GM23338 (cell line): Measurements from ENCODE around the gene OPTN. TPM values are rescaled to one million over a fixed set of nuclear protein-coding genes. Genes with fewer than 3 reads are reported as not detected.

Source experiments
- ATAC-seq: fragments of 200-7000 bp; cut with Tn5 transposase; 3 replicates; pipeline ENCODE4 v1.9.1; 2020
- DNase-seq: peaks from one replicate; pipeline ENCODE4 v3.0.0-alpha.2; 2015; ENCODE audit warnings: low spot score
- H2AFZ ChIP-seq: fragments of 200-600 bp; sonication (generic); 2 replicates; pipeline ENCODE4 v1.8.0; 2016; ENCODE audit warnings: antibody characterized with exemption, mild to moderate bottlenecking, moderate library complexity
- H3F3A ChIP-seq: fragments of 200-600 bp; sonication (generic); replicated peaks from 2 replicates; pipeline ENCODE4 v1.8.0; 2017; ENCODE audit warnings: antibody characterized with exemption, mixed run types, low read depth
- H3K27ac ChIP-seq: fragments of 200-600 bp; sonication (generic); 2 replicates; pipeline ENCODE4 v1.6.1; 2016; ENCODE audit warnings: low read depth
- H3K27me3 ChIP-seq: fragments of 200-600 bp; sonication (generic); 2 replicates; pipeline ENCODE4 v1.8.0; 2016; ENCODE audit warnings: mild to moderate bottlenecking, mixed run types, moderate library complexity; ENCODE audit not compliant: insufficient read depth
- H3K36me3 ChIP-seq: fragments of 200-600 bp; sonication (generic); 2 replicates; pipeline ENCODE4 v1.8.0; 2016; ENCODE audit warnings: mild to moderate bottlenecking; ENCODE audit not compliant: insufficient read depth
- H3K4me1 ChIP-seq: fragments of 200-600 bp; sonication (generic); 2 replicates; pipeline ENCODE4 v1.8.0; 2016; ENCODE audit warnings: mild to moderate bottlenecking, moderate library complexity; ENCODE audit not compliant: insufficient read depth
- H3K4me2 ChIP-seq: fragments of 200-600 bp; sonication (generic); 2 replicates; pipeline ENCODE4 v1.7.1; 2017; ENCODE audit warnings: mixed run types
- H3K4me3 ChIP-seq: fragments of 200-600 bp; sonication (generic); 2 replicates; pipeline ENCODE4 v1.6.1; 2016; ENCODE audit warnings: mixed run types
- H3K79me2 ChIP-seq: fragments of 200-600 bp; sonication (generic); replicated peaks from 2 replicates; pipeline ENCODE4 v1.8.0; 2017; ENCODE audit warnings: mild to moderate bottlenecking; ENCODE audit not compliant: insufficient read depth
- H3K9me2 ChIP-seq: fragments of 200-600 bp; sonication (generic); 2 replicates; pipeline ENCODE4 v1.8.0; 2017; ENCODE audit not compliant: insufficient read depth
- H4K20me1 ChIP-seq: fragments of 200-600 bp; sonication (generic); replicated peaks from 2 replicates; pipeline ENCODE4 v1.8.0; 2017; ENCODE audit warnings: mild to moderate bottlenecking; ENCODE audit not compliant: insufficient read depth
- H3K27ac Mint-ChIP-seq: 2 replicates; pipeline ENCODE4 v1.8.0; 2020; ENCODE audit warnings: inconsistent platforms, mild to moderate bottlenecking, moderate library complexity, mixed read lengths
- H3K27me3 Mint-ChIP-seq: 3 replicates; pipeline ENCODE4 v1.8.0; 2022; ENCODE audit warnings: low read depth, mild to moderate bottlenecking, moderate library complexity, mixed read lengths, inconsistent platforms; ENCODE audit not compliant: insufficient read depth, poor library complexity
- H3K36me3 Mint-ChIP-seq: 3 replicates; pipeline ENCODE4 v1.8.0; 2021; ENCODE audit warnings: low read depth, mild to moderate bottlenecking, inconsistent platforms, moderate library complexity, mixed read lengths
- H3K4me1 Mint-ChIP-seq: 3 replicates; pipeline ENCODE4 v1.8.0; 2020; ENCODE audit warnings: mild to moderate bottlenecking, inconsistent platforms, mixed read lengths
- H3K4me3 Mint-ChIP-seq: 3 replicates; pipeline ENCODE4 v1.8.0; 2021; ENCODE audit warnings: moderate library complexity, mild to moderate bottlenecking, inconsistent platforms, mixed read lengths
- H3K9me3 Mint-ChIP-seq: 3 replicates; pipeline ENCODE4 v1.8.0; 2020; ENCODE audit warnings: moderate library complexity, mild to moderate bottlenecking, inconsistent platforms, mixed read lengths
- CREB1 ChIP-seq: fragments of 250-450 bp; sonication (Bioruptor Pico); IDR thresholded peaks from 2 replicates; pipeline ENCODE4 v1.5.0; 2020; ENCODE audit warnings: low read depth, mild to moderate bottlenecking, moderate library complexity
- EZH2 ChIP-seq: fragments of 200-600 bp; sonication (generic); IDR thresholded peaks from one replicate; pipeline ENCODE4 v1.8.0; 2017; ENCODE audit warnings: antibody characterized with exemption, mild to moderate bottlenecking, low read depth; ENCODE audit not compliant: unreplicated experiment
- STAT1 ChIP-seq: IDR thresholded peaks from one replicate; pipeline ENCODE4 v1.6.1; 2016; ENCODE audit warnings: antibody characterized with exemption; ENCODE audit not compliant: unreplicated experiment
- ZNF114 ChIP-seq: fragments of 250-450 bp; sonication (Bioruptor Pico); IDR thresholded peaks from 2 replicates; pipeline ENCODE4 v1.5.0; 2020; ENCODE audit warnings: mild to moderate bottlenecking, moderate library complexity
- ZNF331 ChIP-seq: fragments of 250-450 bp; sonication (Bioruptor Pico); IDR thresholded peaks from 2 replicates; pipeline ENCODE4 v1.5.0; 2020; ENCODE audit warnings: low read depth, mild to moderate bottlenecking, moderate library complexity
- polyA plus RNA-seq: library from polyadenylated mRNA; unstranded; fragments of >200 nt; fragmentation: Nextera tagmentation; extraction: Ambion mirVana; gene quantifications from 2 replicates; pipeline ENCODE4 v1.2.1, GENCODE V29; 2016
- total RNA-seq: library from RNA; depleted of rRNA; stranded (reverse); fragments of >200 nt; shearing (Covaris generic); gene quantifications from 2 replicates; pipeline ENCODE4 v1.2.3, GENCODE V29; 2014
- TF ChIP-seq, protein P1 (sequence below): fragments of 250-450 bp; sonication (Bioruptor Pico); IDR thresholded peaks from 2 replicates; pipeline ENCODE4 v1.5.0; 2020; ENCODE audit warnings: mild to moderate bottlenecking, moderate library complexity
- TF ChIP-seq, protein P2 (sequence below): IDR thresholded peaks from 2 replicates; pipeline ENCODE4 v1.6.1; 2016; ENCODE audit warnings: antibody characterized with exemption
- TF ChIP-seq, protein P3 (sequence below): IDR thresholded peaks from one replicate; pipeline ENCODE4 v1.6.1; 2018; ENCODE audit warnings: antibody characterized with exemption; ENCODE audit not compliant: unreplicated experiment
- TF ChIP-seq, protein P4 (sequence below), 2 experiments: fragments of 200-600 bp in 1 of 2; sonication (generic) in 1 of 2; conservative IDR thresholded peaks; 2 replicates each; pipeline versions ENCODE4 v1.5.1 to v1.6.1; 2016 to 2017; ENCODE audit warnings: antibody characterized with exemption in 2 of 2, low read depth in 2 of 2, mild to moderate bottlenecking in 2 of 2, moderate library complexity in 1 of 2

The OPTN gene
- total and polyA plus RNA-seq, 2 experiments from 2014 or later: 6.0 to 13.0 TPM

DNA sequence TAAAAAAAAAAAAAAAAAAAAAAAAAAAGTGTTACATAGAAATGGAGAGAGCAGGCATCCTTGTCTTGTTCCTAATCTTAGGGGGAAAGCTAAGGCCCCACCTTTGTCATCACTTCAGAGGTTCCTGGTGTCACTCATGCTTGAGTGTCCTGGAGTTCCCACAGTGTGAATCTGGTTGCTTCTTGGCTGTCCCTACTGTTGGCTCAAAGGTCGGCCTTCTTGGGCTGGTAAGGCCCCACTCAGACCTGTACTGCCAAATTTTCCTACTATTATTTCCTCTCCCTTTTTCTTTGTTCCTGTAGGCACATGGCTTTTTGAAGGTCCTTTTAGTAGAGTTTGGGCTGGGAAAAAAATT, 21.5 kb downstream of the OPTN start (continued):
- TF ChIP-seq, protein P1, sequence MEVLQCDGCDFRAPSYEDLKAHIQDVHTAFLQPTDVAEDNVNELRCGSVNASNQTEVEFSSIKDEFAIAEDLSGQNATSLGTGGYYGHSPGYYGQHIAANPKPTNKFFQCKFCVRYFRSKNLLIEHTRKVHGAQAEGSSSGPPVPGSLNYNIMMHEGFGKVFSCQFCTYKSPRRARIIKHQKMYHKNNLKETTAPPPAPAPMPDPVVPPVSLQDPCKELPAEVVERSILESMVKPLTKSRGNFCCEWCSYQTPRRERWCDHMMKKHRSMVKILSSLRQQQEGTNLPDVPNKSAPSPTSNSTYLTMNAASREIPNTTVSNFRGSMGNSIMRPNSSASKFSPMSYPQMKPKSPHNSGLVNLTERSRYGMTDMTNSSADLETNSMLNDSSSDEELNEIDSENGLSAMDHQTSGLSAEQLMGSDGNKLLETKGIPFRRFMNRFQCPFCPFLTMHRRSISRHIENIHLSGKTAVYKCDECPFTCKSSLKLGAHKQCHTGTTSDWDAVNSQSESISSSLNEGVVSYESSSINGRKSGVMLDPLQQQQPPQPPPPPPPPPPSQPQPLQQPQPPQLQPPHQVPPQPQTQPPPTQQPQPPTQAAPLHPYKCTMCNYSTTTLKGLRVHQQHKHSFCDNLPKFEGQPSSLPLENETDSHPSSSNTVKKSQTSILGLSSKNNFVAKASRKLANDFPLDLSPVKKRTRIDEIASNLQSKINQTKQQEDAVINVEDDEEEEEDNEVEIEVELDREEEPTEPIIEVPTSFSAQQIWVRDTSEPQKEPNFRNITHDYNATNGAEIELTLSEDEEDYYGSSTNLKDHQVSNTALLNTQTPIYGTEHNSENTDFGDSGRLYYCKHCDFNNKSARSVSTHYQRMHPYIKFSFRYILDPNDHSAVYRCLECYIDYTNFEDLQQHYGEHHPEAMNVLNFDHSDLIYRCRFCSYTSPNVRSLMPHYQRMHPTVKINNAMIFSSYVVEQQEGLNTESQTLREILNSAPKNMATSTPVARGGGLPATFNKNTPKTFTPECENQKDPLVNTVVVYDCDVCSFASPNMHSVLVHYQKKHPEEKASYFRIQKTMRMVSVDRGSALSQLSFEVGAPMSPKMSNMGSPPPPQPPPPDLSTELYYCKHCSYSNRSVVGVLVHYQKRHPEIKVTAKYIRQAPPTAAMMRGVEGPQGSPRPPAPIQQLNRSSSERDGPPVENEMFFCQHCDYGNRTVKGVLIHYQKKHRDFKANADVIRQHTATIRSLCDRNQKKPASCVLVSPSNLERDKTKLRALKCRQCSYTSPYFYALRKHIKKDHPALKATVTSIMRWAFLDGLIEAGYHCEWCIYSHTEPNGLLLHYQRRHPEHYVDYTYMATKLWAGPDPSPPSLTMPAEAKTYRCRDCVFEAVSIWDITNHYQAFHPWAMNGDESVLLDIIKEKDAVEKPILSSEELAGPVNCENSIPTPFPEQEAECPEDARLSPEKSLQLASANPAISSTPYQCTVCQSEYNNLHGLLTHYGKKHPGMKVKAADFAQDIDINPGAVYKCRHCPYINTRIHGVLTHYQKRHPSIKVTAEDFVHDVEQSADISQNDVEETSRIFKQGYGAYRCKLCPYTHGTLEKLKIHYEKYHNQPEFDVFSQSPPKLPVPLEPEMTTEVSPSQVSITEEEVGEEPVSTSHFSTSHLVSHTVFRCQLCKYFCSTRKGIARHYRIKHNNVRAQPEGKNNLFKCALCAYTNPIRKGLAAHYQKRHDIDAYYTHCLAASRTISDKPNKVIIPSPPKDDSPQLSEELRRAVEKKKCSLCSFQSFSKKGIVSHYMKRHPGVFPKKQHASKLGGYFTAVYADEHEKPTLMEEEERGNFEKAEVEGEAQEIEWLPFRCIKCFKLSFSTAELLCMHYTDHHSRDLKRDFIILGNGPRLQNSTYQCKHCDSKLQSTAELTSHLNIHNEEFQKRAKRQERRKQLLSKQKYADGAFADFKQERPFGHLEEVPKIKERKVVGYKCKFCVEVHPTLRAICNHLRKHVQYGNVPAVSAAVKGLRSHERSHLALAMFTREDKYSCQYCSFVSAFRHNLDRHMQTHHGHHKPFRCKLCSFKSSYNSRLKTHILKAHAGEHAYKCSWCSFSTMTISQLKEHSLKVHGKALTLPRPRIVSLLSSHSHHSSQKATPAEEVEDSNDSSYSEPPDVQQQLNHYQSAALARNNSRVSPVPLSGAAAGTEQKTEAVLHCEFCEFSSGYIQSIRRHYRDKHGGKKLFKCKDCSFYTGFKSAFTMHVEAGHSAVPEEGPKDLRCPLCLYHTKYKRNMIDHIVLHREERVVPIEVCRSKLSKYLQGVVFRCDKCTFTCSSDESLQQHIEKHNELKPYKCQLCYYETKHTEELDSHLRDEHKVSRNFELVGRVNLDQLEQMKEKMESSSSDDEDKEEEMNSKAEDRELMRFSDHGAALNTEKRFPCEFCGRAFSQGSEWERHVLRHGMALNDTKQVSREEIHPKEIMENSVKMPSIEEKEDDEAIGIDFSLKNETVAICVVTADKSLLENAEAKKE: no peak
- TF ChIP-seq CREB1: no peak
- TF ChIP-seq, protein P2, sequence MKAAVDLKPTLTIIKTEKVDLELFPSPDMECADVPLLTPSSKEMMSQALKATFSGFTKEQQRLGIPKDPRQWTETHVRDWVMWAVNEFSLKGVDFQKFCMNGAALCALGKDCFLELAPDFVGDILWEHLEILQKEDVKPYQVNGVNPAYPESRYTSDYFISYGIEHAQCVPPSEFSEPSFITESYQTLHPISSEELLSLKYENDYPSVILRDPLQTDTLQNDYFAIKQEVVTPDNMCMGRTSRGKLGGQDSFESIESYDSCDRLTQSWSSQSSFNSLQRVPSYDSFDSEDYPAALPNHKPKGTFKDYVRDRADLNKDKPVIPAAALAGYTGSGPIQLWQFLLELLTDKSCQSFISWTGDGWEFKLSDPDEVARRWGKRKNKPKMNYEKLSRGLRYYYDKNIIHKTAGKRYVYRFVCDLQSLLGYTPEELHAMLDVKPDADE: no peak

DNA sequence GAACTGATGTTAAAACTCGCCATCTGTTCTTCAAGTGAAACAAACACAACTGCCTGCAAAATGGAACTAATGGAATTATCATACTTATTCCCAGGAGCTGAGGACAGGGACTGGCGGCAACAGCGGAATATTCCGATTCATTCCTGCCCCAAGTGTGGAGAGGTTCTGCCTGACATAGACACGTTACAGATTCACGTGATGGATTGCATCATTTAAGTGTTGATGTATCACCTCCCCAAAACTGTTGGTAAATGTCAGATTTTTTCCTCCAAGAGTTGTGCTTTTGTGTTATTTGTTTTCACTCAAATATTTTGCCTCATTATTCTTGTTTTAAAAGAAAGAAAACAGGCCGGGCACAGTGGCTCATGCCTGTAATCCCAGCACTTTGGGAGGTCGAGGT, 36.7 kb downstream of the OPTN start:
- TF ChIP-seq, protein P3, sequence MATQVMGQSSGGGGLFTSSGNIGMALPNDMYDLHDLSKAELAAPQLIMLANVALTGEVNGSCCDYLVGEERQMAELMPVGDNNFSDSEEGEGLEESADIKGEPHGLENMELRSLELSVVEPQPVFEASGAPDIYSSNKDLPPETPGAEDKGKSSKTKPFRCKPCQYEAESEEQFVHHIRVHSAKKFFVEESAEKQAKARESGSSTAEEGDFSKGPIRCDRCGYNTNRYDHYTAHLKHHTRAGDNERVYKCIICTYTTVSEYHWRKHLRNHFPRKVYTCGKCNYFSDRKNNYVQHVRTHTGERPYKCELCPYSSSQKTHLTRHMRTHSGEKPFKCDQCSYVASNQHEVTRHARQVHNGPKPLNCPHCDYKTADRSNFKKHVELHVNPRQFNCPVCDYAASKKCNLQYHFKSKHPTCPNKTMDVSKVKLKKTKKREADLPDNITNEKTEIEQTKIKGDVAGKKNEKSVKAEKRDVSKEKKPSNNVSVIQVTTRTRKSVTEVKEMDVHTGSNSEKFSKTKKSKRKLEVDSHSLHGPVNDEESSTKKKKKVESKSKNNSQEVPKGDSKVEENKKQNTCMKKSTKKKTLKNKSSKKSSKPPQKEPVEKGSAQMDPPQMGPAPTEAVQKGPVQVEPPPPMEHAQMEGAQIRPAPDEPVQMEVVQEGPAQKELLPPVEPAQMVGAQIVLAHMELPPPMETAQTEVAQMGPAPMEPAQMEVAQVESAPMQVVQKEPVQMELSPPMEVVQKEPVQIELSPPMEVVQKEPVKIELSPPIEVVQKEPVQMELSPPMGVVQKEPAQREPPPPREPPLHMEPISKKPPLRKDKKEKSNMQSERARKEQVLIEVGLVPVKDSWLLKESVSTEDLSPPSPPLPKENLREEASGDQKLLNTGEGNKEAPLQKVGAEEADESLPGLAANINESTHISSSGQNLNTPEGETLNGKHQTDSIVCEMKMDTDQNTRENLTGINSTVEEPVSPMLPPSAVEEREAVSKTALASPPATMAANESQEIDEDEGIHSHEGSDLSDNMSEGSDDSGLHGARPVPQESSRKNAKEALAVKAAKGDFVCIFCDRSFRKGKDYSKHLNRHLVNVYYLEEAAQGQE: no peak
- TF ChIP-seq EZH2: no peak
- no peak for TF ChIP-seq CREB1
- no peak for TF ChIP-seq ZNF331
- TF ChIP-seq, protein P4, sequence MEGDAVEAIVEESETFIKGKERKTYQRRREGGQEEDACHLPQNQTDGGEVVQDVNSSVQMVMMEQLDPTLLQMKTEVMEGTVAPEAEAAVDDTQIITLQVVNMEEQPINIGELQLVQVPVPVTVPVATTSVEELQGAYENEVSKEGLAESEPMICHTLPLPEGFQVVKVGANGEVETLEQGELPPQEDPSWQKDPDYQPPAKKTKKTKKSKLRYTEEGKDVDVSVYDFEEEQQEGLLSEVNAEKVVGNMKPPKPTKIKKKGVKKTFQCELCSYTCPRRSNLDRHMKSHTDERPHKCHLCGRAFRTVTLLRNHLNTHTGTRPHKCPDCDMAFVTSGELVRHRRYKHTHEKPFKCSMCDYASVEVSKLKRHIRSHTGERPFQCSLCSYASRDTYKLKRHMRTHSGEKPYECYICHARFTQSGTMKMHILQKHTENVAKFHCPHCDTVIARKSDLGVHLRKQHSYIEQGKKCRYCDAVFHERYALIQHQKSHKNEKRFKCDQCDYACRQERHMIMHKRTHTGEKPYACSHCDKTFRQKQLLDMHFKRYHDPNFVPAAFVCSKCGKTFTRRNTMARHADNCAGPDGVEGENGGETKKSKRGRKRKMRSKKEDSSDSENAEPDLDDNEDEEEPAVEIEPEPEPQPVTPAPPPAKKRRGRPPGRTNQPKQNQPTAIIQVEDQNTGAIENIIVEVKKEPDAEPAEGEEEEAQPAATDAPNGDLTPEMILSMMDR (conservative IDR thresholded peaks at IDR 0.05; ENCODE audit: low read depth in 2 of 2): no peak
- no peak for TF ChIP-seq STAT1
- TF ChIP-seq ZNF114 (CRISPR knock-in tag): no peak
- H3K9me3 Mint-ChIP-seq: no peaks in the 10 kb centered on the region
- no peak overlapping the region for H3K4me3 Mint-ChIP-seq
- no peak overlapping the region for H3K27ac Mint-ChIP-seq
- H3K27ac ChIP-seq: no peak overlapping the region
- H2AFZ ChIP-seq: no peak overlapping the region
- H3K27me3 ChIP-seq: no peaks in the 10 kb centered on the region
- H3K36me3 ChIP-seq: no peaks in the 10 kb centered on the region
- peaks cover 13% of the 10 kb centered on the region for H3K4me1 ChIP-seq
- H3K4me1 Mint-ChIP-seq: peaks cover 23% of the 10 kb centered on the region
- no peaks in the 10 kb centered on the region for H3F3A ChIP-seq
- H3K4me2 ChIP-seq: no peak overlapping the region
- H3K9me2 ChIP-seq: no peaks in the 10 kb centered on the region
- 0 out of 3 replicates have a peak, but pooled peaks cover 2% of the 10 kb centered on the region for H3K36me3 Mint-ChIP-seq
- H3K79me2 ChIP-seq: no peaks in the 10 kb centered on the region
- H4K20me1 ChIP-seq: no peaks in the 10 kb centered on the region
- peaks cover 1% of the 10 kb centered on the region for H3K27me3 Mint-ChIP-seq
- DNase-seq: no peak
- no peak overlapping the region for H3K4me3 ChIP-seq
- ATAC-seq: no peak
